Ectodermal cell (in vitro differentiated cells): ENCODE results near the gene VASN.

Experiments used
- H3K27ac ChIP-seq: 2 replicates; pipeline ENCODE4 v1.7.0; 2013; ENCODE audit warnings: mild to moderate bottlenecking, low read depth, low read length; ENCODE audit not compliant: insufficient read depth, poor library complexity, severe bottlenecking
- H3K27me3 ChIP-seq: 2 replicates; pipeline ENCODE4 v1.7.0; 2013; ENCODE audit warnings: mild to moderate bottlenecking, low read length; ENCODE audit not compliant: insufficient read depth, control insufficient read depth, poor library complexity, severe bottlenecking
- H3K36me3 ChIP-seq: one replicate; pipeline ENCODE4 v1.7.0; 2013; ENCODE audit warnings: low read length; ENCODE audit not compliant: control insufficient read depth, insufficient read depth
- H3K4me1 ChIP-seq: one replicate; pipeline ENCODE4 v1.7.0; 2013; ENCODE audit warnings: low read length; ENCODE audit not compliant: control insufficient read depth, insufficient read depth
- H3K4me3 ChIP-seq: 2 replicates; pipeline ENCODE4 v1.7.0; 2013; ENCODE audit warnings: low read depth, low read length, control low read depth; ENCODE audit not compliant: insufficient read depth
- H3K9me3 ChIP-seq: 2 replicates; pipeline ENCODE4 v1.7.0; 2013; ENCODE audit warnings: mild to moderate bottlenecking, low read length, moderate library complexity; ENCODE audit not compliant: control insufficient read depth
- whole genome bisulfite sequencing, 2 experiments: methylation state at CpG; one replicate each; pipeline ENCODE4 v1.1.7; 2013; ENCODE audit warnings: missing lambda C conversion rate in 2 of 2; 5-methylcytosine and 5-hydroxymethylcytosine counted together

Gene VASN

GRCh38 chr16:4345836-4346781 is 25.5 kb upstream of the VASN start:
- Histone ChIP-seq H3K9me3 (no peaks in the 10 kb centered on the region), H3K36me3 (no peaks in the 10 kb centered on the region), H3K27ac (no peak overlapping the region), H3K27me3 (no peaks in the 10 kb centered on the region), H3K4me3 (no peak overlapping the region), H3K4me1 (no peaks in the 10 kb centered on the region)
- 94 to 95% methylated on average over 14 of the region's 14 CpGs for WGBS, 2 experiments

- Histone ChIP-seq H3K36me3 (no peaks in the 10 kb centered on the region), H3K27me3 (peaks cover 5% of the 10 kb centered on the region), H3K4me1 (no peaks in the 10 kb centered on the region), H3K27ac (no peak overlapping the region), H3K9me3 (no peaks in the 10 kb centered on the region), H3K4me3 (no peak overlapping the region)
- 92 to 94% methylated on average over 8 of the region's 8 CpGs for WGBS, 2 experiments
Measured at GRCh38 chr16:4347010-4347409, 24.6 kb upstream of the VASN start.

- Histone ChIP-seq H3K36me3 (no peaks in the 10 kb centered on the region), H3K27ac (no peak overlapping the region), H3K9me3 (no peaks in the 10 kb centered on the region), H3K4me3 (no peak overlapping the region), H3K27me3 (peaks cover 5% of the 10 kb centered on the region), H3K4me1 (no peaks in the 10 kb centered on the region)
- WGBS, 2 experiments, result 94 to 95% methylated on average over 17 of the region's 17 CpGs
Measured at GRCh38 chr16:4347765-4348509, 23.7 kb upstream of the VASN start.

GRCh38 chr16:4349332-4349731 is 22.3 kb upstream of the VASN start:
- H3K4me3 ChIP-seq, result no peak overlapping the region
- no peaks in the 10 kb centered on the region for H3K36me3 ChIP-seq
- no peak overlapping the region for H3K27ac ChIP-seq
- no peaks in the 10 kb centered on the region for H3K4me1 ChIP-seq
- WGBS, 2 experiments, result 94 to 96% methylated on average over 5 of the region's 5 CpGs
- peaks cover 5% of the 10 kb centered on the region for H3K27me3 ChIP-seq
- H3K9me3 ChIP-seq, result no peaks in the 10 kb centered on the region

GRCh38 chr16:4350365-4350786 is 21.3 kb upstream of the VASN start:
- 33 to 34% methylated on average over 23 of the region's 24 CpGs for WGBS, 2 experiments
- Histone ChIP-seq H3K36me3 (no peaks in the 10 kb centered on the region), H3K9me3 (no peaks in the 10 kb centered on the region), H3K4me1 (no peaks in the 10 kb centered on the region), H3K4me3 (peak overlapping the region; percentile 92), H3K27me3 (peaks cover 5% of the 10 kb centered on the region), H3K27ac (no peak overlapping the region)

- Histone ChIP-seq H3K36me3 (no peaks in the 10 kb centered on the region), H3K27ac (peak within 1 kb of the TSS; percentile 74), H3K9me3 (no peaks in the 10 kb centered on the region), H3K4me3 (peak within 1 kb of the TSS; percentile 92), H3K27me3 (peaks cover 5% of the 10 kb centered on the region), H3K4me1 (no peaks in the 10 kb centered on the region)
- 0 to 1% methylated on average over 81 of the region's 81 CpGs for WGBS, 2 experiments
Measured at GRCh38 chr16:4350787-4351659, 20.6 kb upstream of the VASN start, which contains the start of gene PAM16. Gene PAM16, minus strand, starts transcription at chr16:4351321. Its CDS starts 87 bp downstream, at chr16:4351234.

GRCh38 chr16:4351880-4352279 is 19.8 kb upstream of the VASN start:
- H3K4me3 ChIP-seq, result no peak overlapping the region
- no peaks in the 10 kb centered on the region for H3K4me1 ChIP-seq
- H3K27me3 ChIP-seq, result peaks cover 5% of the 10 kb centered on the region
- no peaks in the 10 kb centered on the region for H3K9me3 ChIP-seq
- WGBS, 2 experiments, result 87% methylated on average over 7 of the region's 7 CpGs
- H3K27ac ChIP-seq, result no peak overlapping the region
- H3K36me3 ChIP-seq, result no peaks in the 10 kb centered on the region

GRCh38 chr16:4352843-4353242 is 18.8 kb upstream of the VASN start:
- Histone ChIP-seq H3K4me1 (no peaks in the 10 kb centered on the region), H3K9me3 (no peaks in the 10 kb centered on the region), H3K27ac (no peak overlapping the region), H3K4me3 (no peak overlapping the region), H3K36me3 (no peaks in the 10 kb centered on the region), H3K27me3 (peaks cover 5% of the 10 kb centered on the region)
- WGBS, 2 experiments, result 89 to 94% methylated on average over 5 of the region's 5 CpGs

GRCh38 chr16:4353675-4354074 is 18.0 kb upstream of the VASN start:
- Histone ChIP-seq H3K9me3 (no peaks in the 10 kb centered on the region), H3K36me3 (no peaks in the 10 kb centered on the region), H3K4me1 (no peaks in the 10 kb centered on the region), H3K27me3 (peaks cover 5% of the 10 kb centered on the region), H3K27ac (no peak overlapping the region), H3K4me3 (no peak overlapping the region)
- WGBS, 2 experiments, result 90 to 92% methylated on average over 4 of the region's 4 CpGs
